Kidney tubule cell (primary cell): Measurements from ENCODE around the gene ECE1.
A peak's percentile ranks its signal among the peaks of the same experiment; 100 is the strongest.
"Not testable (repeated sequence)": the region's sequence is repeated elsewhere in the genome, so short reads cannot be mapped to it uniquely, and the experiment has no call there.

Source experiments
- DNase-seq: peaks from one replicate; pipeline ENCODE4 v3.0.0-alpha.2; 2018; ENCODE audit warnings: low spot score

ECE1 gene

GRCh38 chr1:21219674-21220073 lies 70.6 kb downstream of the ECE1 start:
- DNase-seq = no peak

DNA sequence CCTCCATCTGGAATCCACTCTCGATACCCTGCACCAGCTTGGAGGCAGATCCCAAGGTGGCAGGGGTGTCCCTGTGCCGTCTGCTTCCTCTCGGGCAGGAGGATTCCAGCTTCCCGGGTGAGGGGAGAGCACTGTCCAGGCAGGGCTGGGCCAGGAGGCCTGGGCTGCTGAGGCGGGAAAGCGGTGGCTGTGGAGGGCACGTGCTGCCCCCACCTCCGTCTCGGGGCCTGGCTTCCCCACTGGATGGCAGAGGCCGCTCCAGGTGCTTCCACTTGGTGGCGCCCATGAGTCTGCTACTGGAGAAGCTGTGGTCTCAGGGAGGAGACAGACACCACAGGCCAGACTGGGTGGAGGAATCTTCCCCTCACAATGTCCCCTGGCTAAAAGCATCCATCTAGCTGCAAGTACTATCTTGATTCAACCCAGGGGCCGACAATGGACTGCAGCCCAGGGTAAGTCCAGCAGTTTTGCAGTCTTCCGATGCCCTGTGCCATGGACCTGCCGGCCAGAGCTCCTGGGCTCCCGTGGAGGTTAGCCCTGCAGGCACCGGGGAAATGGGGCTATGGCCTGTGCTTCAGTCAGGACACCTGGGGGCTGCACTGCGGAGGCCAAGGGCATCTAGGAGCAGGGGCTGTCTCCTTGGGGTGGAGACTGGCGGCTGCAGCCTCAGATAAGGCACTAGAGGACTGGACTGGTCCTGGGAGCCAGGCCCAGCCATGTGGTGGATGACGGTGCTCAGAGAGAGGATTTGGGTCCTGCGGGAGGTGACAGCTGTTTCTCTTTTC lies 72.3 kb downstream of the ECE1 start:
- no peak for DNase-seq

DNA sequence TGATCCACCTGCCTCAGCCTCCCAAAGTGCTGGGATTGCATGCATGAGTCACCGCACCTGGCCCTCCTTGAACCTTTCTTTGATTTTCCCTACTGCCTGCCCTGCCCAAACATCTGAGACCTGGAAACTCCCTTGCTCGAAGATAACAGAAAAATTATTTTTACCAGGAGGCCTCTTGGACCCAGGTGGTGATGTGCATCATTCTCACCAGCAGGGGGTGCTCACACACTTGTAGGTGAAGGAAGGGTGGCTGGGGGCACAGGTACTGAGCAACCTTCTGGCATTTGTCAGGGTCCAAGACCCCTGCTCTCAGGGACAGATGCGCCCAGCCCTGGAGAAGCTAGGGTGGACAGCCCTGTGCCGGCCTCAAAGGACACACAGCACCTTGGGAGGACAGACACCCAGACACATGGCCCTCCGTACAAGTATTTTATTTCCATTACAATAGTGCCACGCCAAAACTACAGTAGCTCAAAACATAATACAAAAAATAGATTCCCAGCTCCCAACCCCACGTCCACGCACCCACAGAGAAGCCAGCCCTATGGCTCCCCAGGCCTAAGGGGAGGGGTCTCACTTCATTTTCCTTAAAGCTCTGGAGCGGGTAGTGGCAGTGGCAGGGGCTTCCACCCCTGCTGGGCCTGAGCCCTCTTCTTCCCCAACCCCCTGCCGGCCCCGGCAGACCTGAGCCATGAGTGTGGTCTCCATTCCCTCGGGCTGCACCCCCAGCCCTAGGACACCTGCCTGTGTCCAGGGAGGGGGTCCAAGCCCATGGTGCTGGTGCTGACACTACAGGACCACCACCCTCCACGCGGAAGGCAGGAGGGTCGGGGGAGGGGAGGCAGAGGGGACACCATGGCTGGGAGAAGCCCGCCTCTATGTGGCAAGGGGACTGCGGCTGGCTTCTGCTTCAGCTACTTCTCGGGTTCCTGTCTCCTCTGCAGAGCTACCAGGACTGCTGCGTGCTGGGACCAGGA lies 73.1 kb downstream of the ECE1 start:
- DNase-seq = peak; percentile 67

- peak; percentile 78 for DNase-seq
Observed at GRCh38 chr1:21212126-21212525, 78.1 kb downstream of the ECE1 start.

DNA sequence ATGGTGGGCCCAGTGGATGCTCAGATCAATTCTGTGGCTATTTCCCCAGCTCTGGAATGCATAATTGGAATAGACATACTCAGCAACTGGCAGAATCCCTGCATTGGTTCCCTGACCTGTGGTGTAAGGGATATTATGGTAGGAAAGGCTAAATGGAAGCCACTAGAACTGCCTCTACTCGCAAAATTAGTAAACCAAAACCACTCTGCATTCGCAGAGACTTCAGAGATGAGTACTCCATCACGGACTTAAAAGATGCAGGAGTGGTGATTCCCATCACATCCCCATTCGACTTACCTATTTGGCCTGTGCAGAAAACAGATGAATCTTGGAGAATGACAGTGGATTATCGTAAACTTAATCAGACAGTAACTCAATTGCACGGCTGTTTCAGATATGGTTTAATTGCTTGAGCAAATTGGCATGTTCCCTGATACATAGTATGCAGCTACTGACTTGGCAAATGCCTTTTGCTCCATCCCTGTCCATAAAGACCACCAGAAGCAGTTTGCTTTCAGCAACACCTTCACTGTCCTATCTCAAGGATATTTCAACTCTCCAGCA lies 82.0 kb downstream of the ECE1 start:
- DNase-seq = not testable (repeated sequence)

GRCh38 chr1:21206117-21206516 lies 84.1 kb downstream of the ECE1 start:
- DNase-seq = peak; percentile 94

GRCh38 chr1:21205416-21205815 lies 84.8 kb downstream of the ECE1 start:
- DNase-seq = peak; percentile 52

DNA sequence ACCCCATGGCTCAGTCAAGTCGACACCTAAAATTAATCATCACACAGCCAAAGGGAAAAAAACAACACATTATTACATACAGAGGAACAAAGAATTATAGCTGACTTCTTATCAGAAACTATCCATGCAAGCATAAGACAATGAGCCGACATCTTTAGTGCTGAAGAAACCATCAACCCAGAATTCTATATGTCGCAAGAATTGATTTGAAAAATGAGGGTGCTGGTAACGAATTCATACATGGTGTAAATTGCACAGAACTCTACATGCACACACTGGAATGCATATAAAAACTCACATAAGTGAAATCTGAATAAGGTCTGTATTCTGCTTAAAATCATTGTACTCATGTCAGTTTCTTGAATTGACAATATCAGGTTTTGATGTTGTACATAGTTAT lies 88.6 kb downstream of the ECE1 start:
- no peak for DNase-seq

DNA sequence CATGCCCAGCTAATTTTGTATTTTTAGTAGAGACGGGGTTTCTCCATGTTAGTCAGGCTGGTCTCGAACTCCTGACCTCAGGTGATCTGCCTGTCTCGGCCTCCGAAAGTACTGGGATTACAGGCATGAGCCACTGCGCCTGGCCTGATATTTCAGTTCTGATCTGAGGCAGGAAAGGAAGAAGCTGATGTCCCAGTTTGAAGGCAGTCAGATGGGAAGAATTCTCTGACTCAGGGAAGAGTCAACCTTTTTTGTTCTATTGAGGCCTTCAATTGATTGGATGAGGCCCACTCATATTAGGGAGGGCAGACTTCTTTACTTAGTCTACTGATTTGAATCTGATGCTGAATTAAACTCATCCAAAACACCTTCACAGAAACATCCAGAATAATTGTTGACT lies 89.0 kb downstream of the ECE1 start:
- DNase-seq = peak; percentile 58

DNA sequence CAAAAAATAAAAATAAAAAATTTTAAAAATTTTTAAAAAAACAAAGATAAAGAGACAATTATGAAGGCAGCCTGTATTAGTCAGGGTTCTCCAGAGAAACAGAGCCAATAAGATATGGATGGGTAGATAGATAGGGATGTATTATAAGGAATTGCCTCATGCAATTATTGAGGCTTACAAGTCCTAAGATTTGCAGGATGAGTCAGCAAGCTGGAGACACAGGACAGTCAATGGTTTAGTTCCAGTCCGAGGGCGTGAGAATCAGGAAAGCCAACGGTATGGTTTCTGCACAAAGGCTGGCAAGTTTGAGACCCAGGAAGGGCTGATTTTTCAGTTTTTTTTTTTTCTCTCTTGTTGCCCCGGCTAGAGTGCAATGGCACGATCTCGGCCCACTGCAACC lies 89.5 kb downstream of the ECE1 start:
- peak; percentile 34 for DNase-seq

DNA sequence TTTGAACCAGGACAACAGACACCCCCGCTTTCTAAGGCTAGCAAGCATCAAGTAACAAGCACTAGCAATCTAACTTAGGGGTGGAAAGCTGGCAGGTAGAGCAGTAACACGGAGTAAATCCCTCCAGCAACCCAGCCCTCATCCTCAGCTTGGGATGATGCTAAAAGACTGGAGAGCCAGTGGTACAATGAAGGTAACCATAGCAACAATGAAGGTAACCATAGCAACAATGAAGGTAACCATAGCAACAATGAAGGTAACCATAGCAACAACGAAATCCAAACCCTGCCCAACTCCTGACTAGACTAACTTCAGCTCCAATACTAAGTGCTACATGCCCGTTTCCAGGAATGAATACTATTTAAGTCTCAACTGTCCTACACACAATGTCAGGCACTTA lies 91.3 kb downstream of the ECE1 start:
- no peak for DNase-seq

DNA sequence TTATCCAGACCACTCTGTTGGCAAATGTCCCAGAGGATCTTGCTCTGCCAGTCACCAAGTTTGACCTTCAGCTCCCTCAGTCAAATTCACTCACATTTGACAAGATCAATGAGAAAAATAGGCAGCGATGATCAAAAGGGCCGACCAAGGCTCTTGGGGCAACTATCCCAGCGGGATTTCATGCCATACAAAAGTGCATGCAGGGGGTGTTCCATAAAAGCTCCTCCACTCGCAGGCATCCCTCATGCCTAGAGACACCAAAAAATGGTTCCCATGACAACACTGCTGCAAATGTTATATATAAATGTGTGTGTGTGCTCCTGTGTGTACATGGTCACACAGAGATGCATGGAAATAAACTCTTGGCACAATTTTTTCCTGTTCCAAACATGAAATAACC lies 97.4 kb downstream of the ECE1 start:
- DNase-seq = no peak

DNA sequence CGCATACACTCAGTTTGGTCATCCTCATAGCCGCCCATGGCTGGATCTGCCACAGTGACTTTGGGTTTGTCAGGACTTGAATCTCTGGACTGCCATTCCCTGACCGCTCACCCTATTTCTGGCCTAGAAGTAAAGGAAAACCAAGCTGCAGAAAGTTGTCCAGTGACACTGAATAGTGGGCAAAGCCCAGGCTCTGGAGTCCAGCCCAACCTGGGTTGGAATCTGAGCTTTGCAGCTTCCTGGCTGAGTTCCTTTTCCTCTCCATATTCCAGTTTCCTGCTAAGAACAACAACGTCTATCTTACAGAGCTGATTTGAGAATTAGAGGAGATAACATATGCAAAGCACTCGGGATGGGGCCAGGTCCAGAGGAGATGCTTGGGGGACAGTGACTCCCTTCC lies 98.0 kb downstream of the ECE1 start:
- no peak for DNase-seq

GRCh38 chr1:21190771-21191170 lies 99.5 kb downstream of the ECE1 start:
- not testable (repeated sequence) for DNase-seq

- no peak for DNase-seq
Observed at GRCh38 chr1:21189906-21190500, 100.3 kb downstream of the ECE1 start.

GRCh38 chr1:21189421-21189820 lies 100.8 kb downstream of the ECE1 start:
- no peak for DNase-seq

DNA sequence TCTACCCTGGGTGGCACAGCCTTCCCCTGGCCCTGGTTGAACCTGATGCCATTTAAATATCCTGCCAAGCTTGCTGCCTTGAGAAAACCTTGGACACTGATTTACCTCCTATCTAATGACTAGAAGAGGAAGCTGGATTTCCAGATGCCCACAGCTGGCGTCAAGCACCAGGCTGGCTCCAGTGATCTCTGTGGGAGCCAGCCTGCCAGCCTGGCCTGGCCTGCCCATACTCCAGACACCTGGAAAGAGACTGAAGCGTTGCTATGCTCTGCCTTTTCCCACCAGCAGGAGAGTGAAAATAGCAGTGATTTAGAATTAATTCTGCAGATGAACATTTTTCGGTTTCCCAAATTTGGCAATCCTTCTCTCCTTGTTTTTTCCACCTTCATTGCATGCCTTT lies 102.0 kb downstream of the ECE1 start:
- no peak for DNase-seq

DNA sequence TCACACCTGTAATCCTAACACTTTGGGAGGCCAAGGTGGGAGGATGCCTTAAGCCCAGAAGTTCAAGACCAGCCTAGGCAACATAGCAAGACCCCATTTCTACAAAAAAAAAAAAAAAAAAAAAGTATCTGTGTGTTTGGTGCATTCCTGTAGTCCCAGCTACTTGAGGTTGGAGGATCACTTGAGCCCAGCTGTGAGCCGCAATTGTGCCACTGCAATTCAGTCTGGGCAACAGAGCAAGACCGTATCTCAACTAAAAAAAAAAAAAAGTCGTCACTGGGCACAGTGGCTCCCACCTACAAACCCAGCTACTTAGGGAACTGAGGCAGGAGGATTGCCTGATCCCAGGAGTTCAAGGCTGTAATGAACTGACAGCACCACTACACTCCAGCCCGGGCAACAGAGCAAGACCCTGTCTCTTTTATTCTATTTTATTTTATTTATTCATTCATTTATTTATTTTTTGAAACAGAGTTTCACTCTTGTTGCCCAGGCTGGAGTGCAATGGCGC lies 105.0 kb downstream of the ECE1 start:
- DNase-seq = no peak

DNA sequence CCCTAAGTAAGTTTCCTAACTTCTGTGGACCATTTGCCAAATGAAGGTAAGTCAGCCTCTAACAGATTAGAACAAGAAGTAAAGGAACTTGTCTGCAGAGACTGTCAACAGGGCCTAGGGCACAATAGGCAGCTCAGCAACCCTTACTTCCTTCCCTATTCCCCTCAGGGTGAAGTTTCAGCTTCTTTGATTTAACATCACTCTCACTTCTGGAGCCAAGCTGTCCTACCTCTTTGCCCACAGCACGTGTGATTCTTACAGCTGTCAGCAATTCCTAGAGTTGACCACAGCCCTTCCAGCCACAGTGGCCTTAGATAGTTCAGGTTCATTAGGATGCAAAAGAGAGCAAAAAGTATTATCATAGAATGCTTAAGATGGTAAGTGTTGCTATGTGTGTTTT lies 106.0 kb downstream of the ECE1 start:
- no peak for DNase-seq

- peak; percentile 70 for DNase-seq
Observed at GRCh38 chr1:21182181-21182731, 108.0 kb downstream of the ECE1 start.

- not testable (repeated sequence) for DNase-seq
Observed at GRCh38 chr1:21178271-21178670, 112.0 kb downstream of the ECE1 start.
